Body of pancreas (tissue), 4 donors: ENCODE measurements around the gene RNF212B.

Source experiments
- CTCF ChIP-seq, 7 experiments: fragments of 450-650 bp in 4 of 7; fragments of 200-600 bp in 3 of 7; sonication (generic) in 3 of 7; IDR thresholded peaks; one replicate each; pipeline ENCODE4 v1.5.1; 2016 to 2019; ENCODE audit warnings: antibody characterized with exemption in 7 of 7
- POLR2A ChIP-seq, 3 donors: fragments of 450-650 bp; IDR thresholded peaks; one replicate each; pipeline ENCODE4 v1.6.1; 2016; ENCODE audit warnings: antibody characterized with exemption in 3 of 3, mild to moderate bottlenecking in 2 of 3

- TF ChIP-seq CTCF (IDR thresholded peaks at IDR 0.05) (no peak), POLR2A (IDR thresholded peaks at IDR 0.05) (no peak)
Measured at GRCh38 chr14:23206422-23207145, 31.2 kb upstream of the RNF212B start.
